ENCODE measurements around the gene MAN2B1.
A peak's percentile ranks its signal among the peaks of the same experiment; 100 is the strongest.
"Not testable (repeated sequence)": the region's sequence is repeated elsewhere in the genome, so short reads cannot be mapped to it uniquely, and the experiment has no call there.

MAN2B1 gene

GRCh38 chr19:12687496-12688196 is 21.1 kb upstream of the MAN2B1 start, which contains the start of gene GNG14:
TSS of gene GNG14 (plus strand) at chr19:12687998. CDS start at chr19:12688049, 51 bp downstream.
- TF ChIP-seq ZFX (IDR thresholded peaks at IDR 0.05; ENCODE audit: borderline replicate concordance) (no peak), CTCF (IDR thresholded peaks at IDR 0.05) (no peak)
- H3K27ac ChIP-seq = no peak within 1 kb of the TSS

- no peak overlapping the region for H3K27ac ChIP-seq
- TF ChIP-seq ZFX (IDR thresholded peaks at IDR 0.05; ENCODE audit: borderline replicate concordance) = no peak
Measured at GRCh38 chr19:12685831-12686230, 19.3 kb upstream of the MAN2B1 start.

GRCh38 chr19:12681074-12681987 is 14.8 kb upstream of the MAN2B1 start, which contains the start of gene DHPS:
TSS of gene DHPS (minus strand) at chr19:12681880. CDS start at chr19:12681766, 114 bp downstream.
- H3K27ac ChIP-seq = peak within 1 kb of the TSS; percentile 99
- TF ChIP-seq CTCF (IDR thresholded peaks at IDR 0.05) (no peak), ZFX (IDR thresholded peaks at IDR 0.05; ENCODE audit: borderline replicate concordance) (no peak)

- TF ChIP-seq CTCF (IDR thresholded peaks at IDR 0.05) (no peak), ZFX (IDR thresholded peaks at IDR 0.05; ENCODE audit: borderline replicate concordance) (no peak)
- peak overlapping the region; percentile 99 for H3K27ac ChIP-seq
Measured at GRCh38 chr19:12680034-12680433, 13.5 kb upstream of the MAN2B1 start.

- H3K27ac ChIP-seq = not testable (repeated sequence)
Measured at GRCh38 chr19:12678039-12678438, 11.5 kb upstream of the MAN2B1 start.

GRCh38 chr19:12676928-12677327 is 10.4 kb upstream of the MAN2B1 start:
- no peak for TF ChIP-seq CTCF (IDR thresholded peaks at IDR 0.05)
- TF ChIP-seq ZFX (IDR thresholded peaks at IDR 0.05; ENCODE audit: borderline replicate concordance) = no peak
- peak overlapping the region; percentile 25; the same call in 1 of the 2 replicates for H3K27ac ChIP-seq

- peak overlapping the region; percentile 25; the same call in 1 of the 2 replicates for H3K27ac ChIP-seq
- TF ChIP-seq ZFX (IDR thresholded peaks at IDR 0.05; ENCODE audit: borderline replicate concordance) = no peak
- TF ChIP-seq CTCF (IDR thresholded peaks at IDR 0.05) = peak; percentile 92
Measured at GRCh38 chr19:12676384-12676792, 9.8 kb upstream of the MAN2B1 start.

- H3K27ac ChIP-seq = peak overlapping the region; percentile 25; the same call in 1 of the 2 replicates
- TF ChIP-seq CTCF (IDR thresholded peaks at IDR 0.05) (no peak), ZFX (IDR thresholded peaks at IDR 0.05; ENCODE audit: borderline replicate concordance) (no peak)
Measured at GRCh38 chr19:12675940-12676339, 9.4 kb upstream of the MAN2B1 start.
